ENCODE data around the gene CMKLR1.

CMKLR1 gene

GRCh38 chr12:108297895-108298760 is 41.0 kb downstream of the CMKLR1 start:
- no peak for DNase-seq

- DNase-seq = no peak
These were observed 41.7 kb downstream of the CMKLR1 start for GRCh38 chr12:108297424-108297823.

- no peak for DNase-seq
These were observed 42.2 kb downstream of the CMKLR1 start for GRCh38 chr12:108296945-108297344.

- DNase-seq = no peak
These were observed 43.5 kb downstream of the CMKLR1 start for GRCh38 chr12:108295641-108296040.

- DNase-seq = no peak
These were observed 49.6 kb downstream of the CMKLR1 start for GRCh38 chr12:108289350-108290161.

DNA sequence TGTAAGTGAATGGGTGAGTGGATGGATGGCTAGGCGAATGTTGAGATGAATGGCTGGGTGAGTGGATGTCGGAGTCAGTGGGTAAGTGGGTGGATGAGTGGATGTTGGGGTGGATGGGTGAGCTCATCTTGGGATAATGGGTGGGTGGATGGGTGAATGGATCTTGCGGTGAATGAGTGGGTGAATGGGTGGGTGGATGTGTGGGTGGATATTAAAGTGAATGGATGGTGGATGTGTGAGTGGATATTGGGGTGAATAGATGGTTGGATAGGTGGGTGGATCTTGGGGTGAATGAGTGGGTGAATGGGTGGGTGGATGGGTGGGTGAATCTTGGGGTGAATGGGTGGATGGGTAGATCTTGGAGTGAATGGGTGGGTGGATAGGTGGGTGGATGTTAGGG is 51.9 kb downstream of the CMKLR1 start:
- no peak for DNase-seq

DNA sequence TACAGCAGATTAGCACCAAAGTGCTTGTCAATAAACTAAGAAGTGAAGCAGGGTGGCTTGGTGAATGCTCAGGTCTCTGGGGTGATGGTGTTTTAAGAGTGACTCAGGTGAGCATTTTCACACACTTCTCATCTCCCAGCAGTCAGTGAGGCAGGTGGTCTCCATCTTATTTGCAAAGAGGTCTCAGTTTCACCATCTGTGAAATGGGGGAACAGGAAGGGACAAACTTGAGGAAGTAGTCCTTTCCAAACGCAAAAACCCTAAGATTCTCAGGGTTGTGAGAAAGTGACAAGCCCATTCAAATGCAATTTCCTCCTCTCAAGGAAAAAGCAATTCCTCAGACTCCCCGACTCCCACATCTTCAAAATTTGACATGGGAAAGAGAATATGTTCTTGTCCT is 54.1 kb downstream of the CMKLR1 start:
- no peak for DNase-seq

DNA sequence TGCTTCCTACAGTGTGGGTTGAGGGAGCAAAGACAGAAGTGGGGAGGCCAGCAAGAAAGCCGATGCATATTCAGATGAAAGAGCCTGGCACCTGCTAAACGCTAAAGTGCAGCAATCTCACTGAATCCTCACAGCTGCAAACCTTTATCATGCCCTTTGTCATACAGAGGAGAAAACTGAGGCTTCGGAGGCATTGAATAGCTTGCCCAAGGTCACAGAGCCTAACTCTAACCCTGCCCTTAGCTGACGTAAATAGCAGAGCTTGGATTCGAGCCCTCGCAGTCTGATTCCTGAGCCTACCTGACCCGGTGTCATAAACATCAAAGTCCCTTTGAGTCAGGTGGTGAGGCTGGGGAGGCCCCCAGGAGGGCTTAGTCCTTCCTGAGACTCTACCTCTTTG is 54.9 kb downstream of the CMKLR1 start:
- no peak for DNase-seq

DNA sequence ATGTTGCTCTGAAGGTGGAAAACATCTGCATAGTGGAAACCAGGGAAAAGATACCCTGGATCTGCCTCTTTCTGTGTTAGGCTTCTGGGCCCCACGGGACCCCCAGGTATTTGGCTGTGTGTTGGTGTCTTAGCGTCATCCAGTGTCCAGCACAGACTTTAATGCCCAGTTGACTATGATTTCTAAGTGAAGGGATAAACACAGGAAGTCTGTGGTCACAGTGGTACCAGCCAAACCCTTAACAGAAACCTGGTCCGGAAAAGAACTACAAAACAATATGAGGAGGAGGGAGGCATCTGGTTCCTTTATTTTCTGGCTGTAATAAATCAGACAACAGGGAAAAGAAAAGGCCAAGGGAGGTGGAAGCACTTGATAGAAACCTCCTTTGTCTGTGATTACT is 56.4 kb downstream of the CMKLR1 start:
- no peak for DNase-seq

DNA sequence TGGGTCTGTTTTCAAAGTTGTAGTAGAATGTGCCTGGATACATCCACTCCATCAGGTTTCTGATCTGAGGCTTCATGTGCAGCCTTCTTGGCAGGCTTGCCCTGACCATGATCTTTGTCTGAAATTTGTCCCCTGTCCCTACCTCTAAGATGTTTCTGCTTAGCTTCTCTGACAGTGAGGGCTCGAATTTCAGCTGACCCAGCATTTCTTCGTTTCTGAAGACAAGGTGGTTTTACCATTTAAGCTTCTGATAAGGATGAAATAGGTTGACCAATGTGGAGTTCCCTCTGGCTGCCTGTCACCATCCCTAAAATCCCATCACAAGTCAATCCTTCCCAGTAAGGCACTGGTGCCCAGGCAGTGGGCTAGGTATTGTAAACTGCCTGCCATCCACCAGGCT is 57.0 kb downstream of the CMKLR1 start:
- no peak for DNase-seq

DNA sequence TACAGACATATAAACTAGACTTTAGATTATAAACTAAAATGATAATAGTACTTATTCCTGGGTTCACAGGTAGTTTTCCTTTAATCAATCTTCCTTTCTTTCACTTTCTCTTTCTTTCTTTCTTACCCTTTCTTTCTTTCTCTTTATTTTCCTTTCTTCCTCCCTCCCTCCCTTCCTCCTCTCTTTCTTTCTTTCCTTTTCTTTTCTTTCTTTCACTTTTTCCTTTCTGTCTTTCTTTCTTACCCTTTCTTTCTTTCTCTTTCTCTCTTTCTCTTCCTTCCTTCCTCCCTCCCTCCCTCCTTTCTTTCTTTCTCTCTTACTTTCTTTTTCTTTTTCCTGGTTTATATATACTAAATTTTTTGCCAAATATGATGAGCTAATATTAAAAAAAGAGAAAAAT is 61.5 kb downstream of the CMKLR1 start:
- no peak for DNase-seq

DNA sequence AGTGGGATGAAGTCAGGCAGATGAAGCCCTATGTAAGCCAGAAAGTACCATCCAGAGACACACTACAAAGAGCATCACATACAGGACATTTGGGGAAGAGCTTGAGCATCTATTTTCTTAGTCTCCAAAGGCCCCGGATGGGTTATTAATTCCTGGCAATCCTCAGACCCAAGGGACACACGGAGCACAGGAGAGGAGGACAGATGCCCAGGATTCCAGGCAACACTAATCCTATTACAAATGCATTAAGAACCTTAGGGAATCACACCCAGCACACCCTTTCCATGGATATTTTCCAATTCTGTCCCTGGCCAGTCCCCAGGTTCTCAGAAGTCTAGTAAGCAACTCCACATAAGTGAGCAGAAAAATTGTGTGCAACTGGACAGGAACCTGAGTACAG is 65.9 kb downstream of the CMKLR1 start:
- no peak for DNase-seq

GRCh38 chr12:108271951-108272872 is 66.9 kb downstream of the CMKLR1 start:
- DNase-seq = no peak

GRCh38 chr12:108270849-108271143 is 68.3 kb downstream of the CMKLR1 start:
- no peak for DNase-seq

GRCh38 chr12:108270035-108270848 is 68.9 kb downstream of the CMKLR1 start:
- no peak for DNase-seq

GRCh38 chr12:108269224-108269623 is 69.9 kb downstream of the CMKLR1 start:
- no peak for DNase-seq

DNA sequence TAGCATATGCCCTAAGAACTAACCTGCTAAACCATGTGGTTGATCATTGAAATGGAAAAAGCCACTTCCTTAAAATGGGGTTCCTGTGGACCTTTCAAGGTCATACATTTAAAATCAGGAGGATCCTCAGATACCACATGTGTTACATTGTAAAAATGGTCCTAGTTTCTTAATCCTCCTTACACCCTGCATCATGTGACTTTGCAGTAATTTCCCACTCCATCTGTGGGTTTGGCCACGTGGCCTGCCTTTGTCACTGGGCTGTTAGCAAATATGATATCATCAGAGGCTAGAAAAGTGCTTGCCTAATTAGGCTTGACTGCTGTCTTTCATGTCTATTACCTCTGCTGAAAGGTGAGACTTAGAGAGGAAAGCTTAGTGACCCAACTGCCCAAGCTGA is 70.7 kb downstream of the CMKLR1 start:
- no peak for DNase-seq

GRCh38 chr12:108267450-108267849 is 71.7 kb downstream of the CMKLR1 start:
- no peak for DNase-seq

GRCh38 chr12:108266131-108266530 is 73.0 kb downstream of the CMKLR1 start:
- DNase-seq = no peak

GRCh38 chr12:108265505-108265904 is 73.6 kb downstream of the CMKLR1 start:
- no peak for DNase-seq

- DNase-seq = no peak
These were observed 78.1 kb downstream of the CMKLR1 start for GRCh38 chr12:108260969-108261368.

DNA sequence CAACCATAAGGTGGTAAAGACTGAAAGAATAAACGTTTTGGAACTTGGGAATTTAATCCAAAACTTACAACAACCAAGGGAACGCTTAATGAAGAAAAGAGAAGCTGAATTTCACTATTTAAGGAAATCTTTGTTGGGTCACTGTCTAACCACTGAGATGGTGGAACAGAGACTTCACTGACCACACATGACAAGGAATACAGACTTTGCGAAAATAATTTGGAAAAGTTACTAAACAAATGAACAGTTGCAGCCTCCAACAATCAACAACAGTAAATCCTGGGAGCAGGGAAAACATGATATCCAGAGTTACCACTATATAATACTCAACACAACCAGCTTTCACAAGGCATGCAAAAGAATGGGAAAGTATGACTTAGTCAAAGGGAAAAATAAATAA is 79.1 kb downstream of the CMKLR1 start:
- DNase-seq = no peak

Data from activated CD4-positive, alpha-beta T cell treated with anti-CD3 and anti-CD28 coated beads for 4 hours (primary cell).